Astrocyte of the spinal cord (primary cell): ENCODE results near the gene ERC2.

Source experiments
- DNase-seq: peaks from one replicate; pipeline ENCODE4 v3.0.0; 2011; ENCODE audit warnings: low read depth, low spot score
- H3K4me3 ChIP-seq: 2 replicates; pipeline ENCODE4 v1.5.1; 2011; ENCODE audit warnings: low read depth, mild to moderate bottlenecking, low read length, moderate library complexity
- CTCF ChIP-seq: IDR thresholded peaks from 2 replicates; pipeline ENCODE4 v1.5.1; 2012; ENCODE audit warnings: low read depth, mild to moderate bottlenecking, low read length, inconsistent platforms
- in situ Hi-C: cut with HindIII; loops from 2 replicates; pipeline ENCODE4 v1.10.0; 2017; ENCODE audit warnings: low sequenced_read_pairs

ERC2 gene

GRCh38 chr3:55543181-55543614 is 925.1 kb downstream of the ERC2 start:
- peak; percentile 69 for DNase-seq
- no peak for TF ChIP-seq CTCF
- in situ Hi-C loops, result no loop called here
- H3K4me3 ChIP-seq, result no peak overlapping the region

GRCh38 chr3:55541456-55541855 is 926.8 kb downstream of the ERC2 start:
- no peak for DNase-seq
- H3K4me3 ChIP-seq, result no peak overlapping the region
- in situ Hi-C loops, result no loop called here
- no peak for TF ChIP-seq CTCF

GRCh38 chr3:55541016-55541415 is 927.3 kb downstream of the ERC2 start:
- no peak for TF ChIP-seq CTCF
- DNase-seq, result peak; percentile 46
- in situ Hi-C loops, result no loop called here
- no peak overlapping the region for H3K4me3 ChIP-seq

GRCh38 chr3:55540579-55540978 is 927.7 kb downstream of the ERC2 start:
- no peak for DNase-seq
- in situ Hi-C loops, result no loop called here
- H3K4me3 ChIP-seq, result no peak overlapping the region
- no peak for TF ChIP-seq CTCF

GRCh38 chr3:55538158-55538557 is 930.1 kb downstream of the ERC2 start:
- DNase-seq, result no peak
- TF ChIP-seq CTCF, result no peak
- H3K4me3 ChIP-seq, result no peak overlapping the region
- in situ Hi-C loops, result no loop called here

GRCh38 chr3:55537563-55537962 is 930.7 kb downstream of the ERC2 start:
- no peak for DNase-seq
- no peak overlapping the region for H3K4me3 ChIP-seq
- in situ Hi-C loops, result no loop called here
- no peak for TF ChIP-seq CTCF

- no peak for TF ChIP-seq CTCF
- in situ Hi-C loops, result no loop called here
- H3K4me3 ChIP-seq, result no peak overlapping the region
- DNase-seq, result no peak
Measured at GRCh38 chr3:55537129-55537528, 931.1 kb downstream of the ERC2 start.
